K562 (cell line): ENCODE data around the gene SORBS2. TPM values are rescaled to one million over a fixed set of nuclear protein-coding genes. Genes with fewer than 3 reads are reported as not detected.

Experiments
- ATAC-seq: fragments of 200-7000 bp; cut with Tn5 transposase; 3 replicates; pipeline ENCODE4 v1.9.1; 2020; ENCODE audit warnings: moderate library complexity
- BruUV-seq: library from RNA; stranded (reverse); fragments of 400-500 nt; replicated peaks from 2 replicates; lab custom pipeline; 2021; lab: Mats Ljungman, UMichigan
- CTCF ChIA-PET: fragments of 300-600 bp; formaldehyde crosslinking; extraction: SDS; loops from one replicate; lab custom pipeline; 2021; ENCODE audit warnings: low intra/inter-chr PET ratio; lab: Yijun Ruan, JAX
- POLR2A ChIA-PET: fragments of 300-600, 350-650 bp; sonication (Branson Sonifier 250); formaldehyde crosslinking; extraction: SDS; loops from one replicate; lab custom pipeline; 2021; ENCODE audit warnings: antibody characterized with exemption, inconsistent platforms; lab: Yijun Ruan, JAX
- DNase-seq, 4 experiments: peaks; one replicate each; pipeline versions ENCODE4 v3.0.0 to v3.0.0-alpha.2; 2011 to 2018; ENCODE audit warnings: low spot score in 3 of 4, mixed read lengths in 3 of 4; ENCODE audit errors: extremely low read depth in 1 of 4
- FAIRE-seq: peaks from 2 replicates; lab custom pipeline; 2011; peaks lifted over from hg19 to GRCh38; lab: Jason Lieb, UNC
- H2AFZ ChIP-seq: 2 replicates; pipeline ENCODE4 v1.6.0; 2011; ENCODE audit warnings: low read depth, low read length, control low read depth, inconsistent platforms
- H3K27ac ChIP-seq: fragments of 200-600 bp; 3 replicates; pipeline ENCODE4 v1.8.0; 2011; ENCODE audit warnings: low read depth, mild to moderate bottlenecking, control low read depth, inconsistent platforms, low read length, moderate library complexity, mixed read lengths; ENCODE audit errors: extremely low read depth
- H3K27me3 ChIP-seq, 2 experiments: fragments of 300-600 bp in 1 of 2; 2 replicates in 1 of 2; 3 replicates in 1 of 2; pipeline versions ENCODE4 v1.6.0 to v1.8.0; 2011; ENCODE audit warnings: inconsistent platforms in 2 of 2, low read length in 2 of 2, mild to moderate bottlenecking in 1 of 2, mixed read lengths in 1 of 2, moderate library complexity in 1 of 2; ENCODE audit not compliant: control insufficient read depth in 2 of 2, insufficient read depth in 2 of 2
- H3K36me3 ChIP-seq: fragments of 300-600 bp; 3 replicates; pipeline ENCODE4 v1.8.0; 2011; ENCODE audit warnings: mild to moderate bottlenecking, low read length, inconsistent platforms; ENCODE audit not compliant: control insufficient read depth, insufficient read depth
- H3K4me1 ChIP-seq, 2 experiments: fragments of 200-600 bp in 1 of 2; replicated peaks in 1 of 2; 2 replicates in 1 of 2; 3 replicates in 1 of 2; pipeline versions ENCODE4 v1.5.1 to v1.8.0; 2011; ENCODE audit warnings: inconsistent platforms in 2 of 2, low read length in 2 of 2, mild to moderate bottlenecking in 1 of 2, mixed read lengths in 1 of 2, moderate library complexity in 1 of 2; ENCODE audit not compliant: control insufficient read depth in 2 of 2, insufficient read depth in 2 of 2
- H3K4me2 ChIP-seq: 2 replicates; pipeline ENCODE4 v1.6.1; 2011; ENCODE audit warnings: low read length, control low read depth, inconsistent platforms, mixed read lengths; ENCODE audit not compliant: insufficient read depth
- H3K4me3 ChIP-seq: fragments of 200-600 bp; sonication (generic), shearing (Covaris generic); 2 replicates; pipeline ENCODE4 v1.5.1; 2016; ENCODE audit warnings: control low read depth, inconsistent platforms
- H3K79me2 ChIP-seq: fragments of 200-600 bp; 3 replicates; pipeline ENCODE4 v1.8.0; 2011; ENCODE audit warnings: low read length, inconsistent platforms; ENCODE audit not compliant: control insufficient read depth, insufficient read depth
- H3K9ac ChIP-seq, 2 experiments: 2 replicates each; pipeline versions ENCODE4 v1.6.0 to v1.6.1; 2011; ENCODE audit warnings: low read depth in 2 of 2, low read length in 2 of 2, control low read depth in 1 of 2, inconsistent platforms in 1 of 2, mild to moderate bottlenecking in 1 of 2, mixed read lengths in 1 of 2; ENCODE audit not compliant: insufficient read depth in 1 of 2
- H3K9me1 ChIP-seq: one replicate; pipeline ENCODE4 v1.6.0; 2011; ENCODE audit warnings: inconsistent platforms, mild to moderate bottlenecking, low read length, moderate library complexity; ENCODE audit not compliant: control insufficient read depth, insufficient read depth
- H3K9me3 ChIP-seq: replicated peaks from 2 replicates; pipeline ENCODE4 v1.5.1; 2011; ENCODE audit warnings: low read depth, low read length, inconsistent platforms; ENCODE audit not compliant: control insufficient read depth, insufficient read depth
- H4K20me1 ChIP-seq: replicated peaks from 2 replicates; pipeline ENCODE4 v1.6.1; 2011; ENCODE audit warnings: low read length, inconsistent platforms, mixed read lengths; ENCODE audit not compliant: control insufficient read depth, insufficient read depth
- COPS2 ChIP-seq: fragments of 450-650 bp; conservative IDR thresholded peaks from 2 replicates; pipeline ENCODE4 v1.6.1; 2016; ENCODE audit warnings: mild to moderate bottlenecking, moderate library complexity
- KLF1 ChIP-seq: fragments of 450-650 bp; IDR thresholded peaks from 2 replicates; pipeline ENCODE4 v1.6.1; 2016; ENCODE audit warnings: missing genetic modification characterization, missing compliant biosample characterization
- NELFE ChIP-seq: IDR thresholded peaks from 2 replicates; pipeline ENCODE4 v1.6.1; 2011; ENCODE audit warnings: mild to moderate bottlenecking; ENCODE audit not compliant: insufficient read depth, insufficient read length
- NR2F6 ChIP-seq: fragments of 450-650 bp; formaldehyde crosslinking; IDR thresholded peaks from 2 replicates; pipeline ENCODE4 v1.4.0; 2020; ENCODE audit warnings: mild to moderate bottlenecking
- POLR3G ChIP-seq: IDR thresholded peaks from 2 replicates; pipeline ENCODE4 v1.6.1; 2011; ENCODE audit not compliant: insufficient read length, insufficient replicate concordance; ENCODE audit errors: extremely low read depth
- SRSF7 ChIP-seq: fragments of 200-400 bp; formaldehyde crosslinking; optimal IDR thresholded peaks from 2 replicates; pipeline ENCODE3; 2017; ENCODE audit warnings: mild to moderate bottlenecking, low read depth, low read length
- STAT5A ChIP-seq: IDR thresholded peaks from 2 replicates; pipeline ENCODE4 v1.6.1; 2012; ENCODE audit warnings: low read length, inconsistent platforms, borderline replicate concordance
- TAF7 ChIP-seq: fragments of 450-650 bp; IDR thresholded peaks from 2 replicates; pipeline ENCODE4 v1.6.1; 2016; ENCODE audit warnings: missing genetic modification characterization, missing compliant biosample characterization
- ZNF41 ChIP-seq: fragments of 250-450 bp; sonication (Bioruptor Pico); conservative IDR thresholded peaks from 2 replicates; pipeline ENCODE4 v1.4.0; 2020; ENCODE audit warnings: mild to moderate bottlenecking
- ZNF76 ChIP-seq: fragments of 250-450 bp; sonication (Bioruptor Pico); IDR thresholded peaks from 2 replicates; pipeline ENCODE4 v1.4.0; 2020; ENCODE audit warnings: mild to moderate bottlenecking, moderate library complexity, borderline replicate concordance
- WGBS: fragments of 100-300 bp; shearing (Covaris generic); methylation state at CpG from one replicate; pipeline ENCODE4 v1.1.6; 2016; ENCODE audit warnings: low coverage, mixed read lengths; ENCODE audit not compliant: insufficient coverage; ENCODE audit errors: missing lambda C conversion rate; 5-methylcytosine and 5-hydroxymethylcytosine counted together
- in situ Hi-C: fragments of 300-500 bp; cut with MboI; formaldehyde crosslinking; loops from 4 replicates; pipeline ENCODE4 v1.15.0; 2018; ENCODE audit warnings: inconsistent platforms, mixed read lengths
- intact Hi-C: fragments of 100-400 bp; cut with micrococcal nuclease; formaldehyde crosslinking; loops from 2 replicates; pipeline ENCODE4 v1.14.2; 2022
- polyA plus RNA-seq, 8 experiments: library from polyadenylated mRNA; depleted of rRNA in 4 of 8; stranded (reverse) in 5 of 8; unstranded in 3 of 8; fragments of >200 nt; fragmentation: Nextera tagmentation in 2 of 8; fragmentation: Illumina TruSeq in 1 of 8; extraction: Ambion mirVana in 2 of 8; extraction: Trizol in 1 of 8; gene quantifications; 2 replicates each; pipeline versions ENCODE4 v1.2.1 to v1.2.3, GENCODE V29; 2011 to 2014; ENCODE audit warnings: inconsistent platforms in 1 of 8, missing spikeins in 1 of 8
- total RNA-seq, 7 experiments: library from RNA; depleted of rRNA in 6 of 7; stranded (reverse); fragments of >200 nt in 6 of 7; fragmentation: Illumina TruSeq in 2 of 7; extraction: Trizol in 2 of 7; gene quantifications; 2 replicates each; pipeline versions ENCODE4 v1.2.1 to v1.2.3, GENCODE V29; 2011 to 2021; ENCODE audit warnings: low replicate concordance in 1 of 7
- TF ChIP-seq, protein P1 (sequence below): sonication (generic); formaldehyde crosslinking; IDR thresholded peaks from 2 replicates; pipeline ENCODE4 v1.8.0; 2022; ENCODE audit warnings: missing genetic modification reagents, mild to moderate bottlenecking, borderline replicate concordance
- TF ChIP-seq, protein P2 (sequence below): fragments of 450-650 bp; IDR thresholded peaks from 2 replicates; pipeline ENCODE4 v1.6.1; 2018; ENCODE audit not compliant: partially characterized antibody
- TF ChIP-seq, protein P3 (sequence below): sonication (generic); formaldehyde crosslinking; IDR thresholded peaks from 2 replicates; pipeline ENCODE4 v1.8.0; 2022; ENCODE audit warnings: mild to moderate bottlenecking, missing genetic modification reagents

The SORBS2 gene
- total and polyA plus RNA-seq, 9 of the 15 experiments (the other 6 are each of a cell fraction or from before 2014, with no cell fraction given): 0.29 TPM; not detected in 8

DNA sequence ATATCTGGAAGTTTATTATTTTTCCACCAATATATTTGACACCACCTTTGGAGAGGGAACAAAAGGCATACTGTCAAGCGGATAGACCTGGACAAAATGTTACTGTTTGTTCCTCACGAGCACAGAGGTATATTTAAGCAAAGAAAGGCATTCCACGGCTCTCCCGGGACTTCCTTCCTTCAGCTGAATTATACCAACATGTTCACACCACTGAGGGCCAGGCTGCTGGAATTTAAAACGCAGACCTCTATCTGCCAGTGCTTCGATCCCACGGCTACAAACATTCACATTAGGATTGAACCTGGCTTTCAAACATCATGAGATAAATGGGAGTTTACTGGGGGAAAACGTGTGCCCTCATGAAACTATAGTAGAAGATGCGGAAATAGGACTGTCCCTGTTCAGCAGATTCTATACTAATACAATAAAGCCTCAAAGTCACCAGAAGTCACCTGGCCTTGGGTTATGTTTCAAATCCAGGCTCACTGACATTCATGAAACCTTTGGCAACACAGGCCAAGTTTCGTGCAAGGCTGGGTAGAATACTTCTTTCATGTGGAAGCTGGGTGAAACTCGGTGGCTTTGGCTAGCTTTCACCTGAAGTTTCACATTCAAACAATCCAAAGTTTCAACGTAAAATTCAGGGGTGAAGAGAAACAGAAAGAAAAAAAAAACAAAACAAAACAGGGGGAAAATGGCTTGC, 39.5 kb downstream of the SORBS2 start:
- no peak overlapping the region for H3K27ac ChIP-seq
- WGBS: under 1% methylated on average over 10 of the region's 12 CpGs
- no peak overlapping the region for H3K9ac ChIP-seq
- DNase-seq (no peak), FAIRE-seq (no peak), ATAC-seq (no peak)
- H2AFZ ChIP-seq: no peak overlapping the region
- intact Hi-C loops (no loop called here), in situ Hi-C loops (no loop called here)
- H3K27me3 ChIP-seq: peaks cover 11 to 13% of the 10 kb centered on the region in 2 experiments; a peak in 4 of 5 replicates
- no peak overlapping the region for H3K4me2 ChIP-seq
- H3K4me1 ChIP-seq: no peaks in the 10 kb centered on the region
- no peaks in the 10 kb centered on the region for H3K9me3 ChIP-seq
- H3K36me3 ChIP-seq: no peaks in the 10 kb centered on the region
- no peaks in the 10 kb centered on the region for H3K79me2 ChIP-seq
- H3K4me3 ChIP-seq: no peak overlapping the region
- H4K20me1 ChIP-seq: no peaks in the 10 kb centered on the region
- CTCF ChIA-PET: no interaction called here
- POLR2A ChIA-PET: no interaction called here
- H3K9me1 ChIP-seq: no peaks in the 10 kb centered on the region
- BruUV-seq: no TSS peak
- no peak for TF ChIP-seq TAF7 (tag)
- no peak for TF ChIP-seq POLR3G
- TF ChIP-seq NELFE: no peak
- TF ChIP-seq NR2F6 (CRISPR knock-in tag): no peak
- TF ChIP-seq, protein P1, sequence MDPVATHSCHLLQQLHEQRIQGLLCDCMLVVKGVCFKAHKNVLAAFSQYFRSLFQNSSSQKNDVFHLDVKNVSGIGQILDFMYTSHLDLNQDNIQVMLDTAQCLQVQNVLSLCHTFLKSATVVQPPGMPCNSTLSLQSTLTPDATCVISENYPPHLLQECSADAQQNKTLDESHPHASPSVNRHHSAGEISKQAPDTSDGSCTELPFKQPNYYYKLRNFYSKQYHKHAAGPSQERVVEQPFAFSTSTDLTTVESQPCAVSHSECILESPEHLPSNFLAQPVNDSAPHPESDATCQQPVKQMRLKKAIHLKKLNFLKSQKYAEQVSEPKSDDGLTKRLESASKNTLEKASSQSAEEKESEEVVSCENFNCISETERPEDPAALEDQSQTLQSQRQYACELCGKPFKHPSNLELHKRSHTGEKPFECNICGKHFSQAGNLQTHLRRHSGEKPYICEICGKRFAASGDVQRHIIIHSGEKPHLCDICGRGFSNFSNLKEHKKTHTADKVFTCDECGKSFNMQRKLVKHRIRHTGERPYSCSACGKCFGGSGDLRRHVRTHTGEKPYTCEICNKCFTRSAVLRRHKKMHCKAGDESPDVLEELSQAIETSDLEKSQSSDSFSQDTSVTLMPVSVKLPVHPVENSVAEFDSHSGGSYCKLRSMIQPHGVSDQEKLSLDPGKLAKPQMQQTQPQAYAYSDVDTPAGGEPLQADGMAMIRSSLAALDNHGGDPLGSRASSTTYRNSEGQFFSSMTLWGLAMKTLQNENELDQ (CRISPR knock-in tag): no peak
- TF ChIP-seq ZNF41 (CRISPR knock-in tag): no peak
- no peak for TF ChIP-seq KLF1 (tag)
- TF ChIP-seq, protein P2, sequence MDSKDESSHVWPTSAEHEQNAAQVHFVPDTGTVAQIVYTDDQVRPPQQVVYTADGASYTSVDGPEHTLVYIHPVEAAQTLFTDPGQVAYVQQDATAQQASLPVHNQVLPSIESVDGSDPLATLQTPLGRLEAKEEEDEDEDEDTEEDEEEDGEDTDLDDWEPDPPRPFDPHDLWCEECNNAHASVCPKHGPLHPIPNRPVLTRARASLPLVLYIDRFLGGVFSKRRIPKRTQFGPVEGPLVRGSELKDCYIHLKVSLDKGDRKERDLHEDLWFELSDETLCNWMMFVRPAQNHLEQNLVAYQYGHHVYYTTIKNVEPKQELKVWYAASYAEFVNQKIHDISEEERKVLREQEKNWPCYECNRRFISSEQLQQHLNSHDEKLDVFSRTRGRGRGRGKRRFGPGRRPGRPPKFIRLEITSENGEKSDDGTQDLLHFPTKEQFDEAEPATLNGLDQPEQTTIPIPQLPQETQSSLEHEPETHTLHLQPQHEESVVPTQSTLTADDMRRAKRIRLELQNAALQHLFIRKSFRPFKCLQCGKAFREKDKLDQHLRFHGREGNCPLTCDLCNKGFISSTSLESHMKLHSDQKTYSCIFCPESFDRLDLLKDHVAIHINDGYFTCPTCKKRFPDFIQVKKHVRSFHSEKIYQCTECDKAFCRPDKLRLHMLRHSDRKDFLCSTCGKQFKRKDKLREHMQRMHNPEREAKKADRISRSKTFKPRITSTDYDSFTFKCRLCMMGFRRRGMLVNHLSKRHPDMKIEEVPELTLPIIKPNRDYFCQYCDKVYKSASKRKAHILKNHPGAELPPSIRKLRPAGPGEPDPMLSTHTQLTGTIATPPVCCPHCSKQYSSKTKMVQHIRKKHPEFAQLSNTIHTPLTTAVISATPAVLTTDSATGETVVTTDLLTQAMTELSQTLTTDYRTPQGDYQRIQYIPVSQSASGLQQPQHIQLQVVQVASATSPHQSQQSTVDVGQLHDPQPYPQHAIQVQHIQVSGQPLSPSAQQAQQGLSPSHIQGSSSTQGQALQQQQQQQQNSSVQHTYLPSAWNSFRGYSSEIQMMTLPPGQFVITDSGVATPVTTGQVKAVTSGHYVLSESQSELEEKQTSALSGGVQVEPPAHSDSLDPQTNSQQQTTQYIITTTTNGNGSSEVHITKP: no peak
- TF ChIP-seq SRSF7: no peak
- TF ChIP-seq, protein P3, sequence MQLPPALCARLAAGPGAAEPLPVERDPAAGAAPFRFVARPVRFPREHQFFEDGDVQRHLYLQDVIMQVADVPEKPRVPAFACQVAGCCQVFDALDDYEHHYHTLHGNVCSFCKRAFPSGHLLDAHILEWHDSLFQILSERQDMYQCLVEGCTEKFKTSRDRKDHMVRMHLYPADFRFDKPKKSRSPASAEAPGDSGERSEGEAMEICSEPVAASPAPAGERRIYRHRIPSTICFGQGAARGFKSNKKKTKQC (CRISPR knock-in tag): no peak
- no peak for TF ChIP-seq ZNF76
- TF ChIP-seq STAT5A: no peak
- TF ChIP-seq COPS2: no peak
